Psoas muscle (tissue), 8 donors: ENCODE data around the gene EIF1AX. TPM values are rescaled to one million over a fixed set of nuclear protein-coding genes. Genes with fewer than 3 reads are reported as not detected.

Experiments used
- ATAC-seq, 4 donors: fragments of 200-7000 bp; cut with Tn5 transposase; one replicate each; pipeline ENCODE4 v1.9.1; 2020; ENCODE audit warnings: moderate library complexity in 3 of 4, mild to moderate bottlenecking in 2 of 4
- DNase-seq, 2 donors: peaks; one replicate each; pipeline ENCODE4 v3.0.0-alpha.2; 2020
- H3K27ac ChIP-seq: fragments of 200-600 bp; one replicate; pipeline ENCODE4 v1.8.0; 2022
- H3K27me3 ChIP-seq, 3 donors: fragments of 200-600 bp in 1 of 3; one replicate each; pipeline versions ENCODE4 v1.6.1 to v1.8.0; 2013 to 2022; ENCODE audit warnings: low read length in 2 of 3, mild to moderate bottlenecking in 2 of 3, moderate library complexity in 1 of 3; ENCODE audit not compliant: insufficient read depth in 3 of 3
- H3K36me3 ChIP-seq, 2 donors: fragments of 200-600 bp in 1 of 2; one replicate each; pipeline versions ENCODE4 v1.6.1 to v1.8.0; 2013 to 2022; ENCODE audit warnings: low read depth in 1 of 2, mild to moderate bottlenecking in 1 of 2, moderate library complexity in 1 of 2; ENCODE audit not compliant: insufficient read depth in 1 of 2
- H3K4me1 ChIP-seq: fragments of 200-600 bp; one replicate; pipeline ENCODE4 v1.8.0; 2022
- H3K4me3 ChIP-seq: fragments of 200-600 bp; one replicate; pipeline ENCODE4 v1.8.0; 2022; ENCODE audit warnings: mild to moderate bottlenecking
- H3K9me3 ChIP-seq: fragments of 200-600 bp; one replicate; pipeline ENCODE4 v1.8.0; 2022
- WGBS, 3 donors: extraction: QIAGEN DNeasy Blood & Tissue Kit; methylation state at CpG; one replicate each; pipeline versions ENCODE4 v1.1.6 to v1.1.7; 2013; 5-methylcytosine and 5-hydroxymethylcytosine counted together
- intact Hi-C, 2 donors: fragments of 100-400 bp; cut with DNase I; formaldehyde crosslinking; loops; one replicate each; pipeline versions ENCODE4 v1.11.0 to v1.14.2; 2022
- polyA plus RNA-seq, 3 donors: library from polyadenylated mRNA; stranded (reverse); fragments of 200-250 nt; gene quantifications; one replicate each; pipeline ENCODE4 v1.2.3, GENCODE V29; 2013
- total RNA-seq, 4 donors: library from RNA; stranded (reverse); fragmentation: NEBNext Ultra II Directional in 2 of 4; extraction: Animal tissue kit (Norgen Biotek cat#: 25700) in 2 of 4; gene quantifications; one replicate each; pipeline versions ENCODE4 v1.2.1 to v1.2.4, GENCODE V29; 2021 to 2023
- TF ChIP-seq, protein P1 (sequence below): fragments of 200-600 bp; IDR thresholded peaks from one replicate; pipeline ENCODE4 v1.8.0; 2022; ENCODE audit warnings: antibody characterized with exemption
- donor health status: healthy with polysubstance abuse.
- donor health status: DM: no; HTN: no; CAD: no; lungs with moderate emphysema.
- donor health status: Bipolar disorder and iron deficiency.
- donor health status: healthy.
- donor health status: DM: yes; HTN: yes; CAD: no.
- donor health status: DM: no; HTN: no; CAD: no.
- donor health status: DM: no; HTN: no; CAD: no.
- donor health status: DM: yes; HTN: yes; CAD: no.

The EIF1AX gene
- total and polyA plus RNA-seq, 7 donors = 67.3 to 176 (median 129) TPM

DNA sequence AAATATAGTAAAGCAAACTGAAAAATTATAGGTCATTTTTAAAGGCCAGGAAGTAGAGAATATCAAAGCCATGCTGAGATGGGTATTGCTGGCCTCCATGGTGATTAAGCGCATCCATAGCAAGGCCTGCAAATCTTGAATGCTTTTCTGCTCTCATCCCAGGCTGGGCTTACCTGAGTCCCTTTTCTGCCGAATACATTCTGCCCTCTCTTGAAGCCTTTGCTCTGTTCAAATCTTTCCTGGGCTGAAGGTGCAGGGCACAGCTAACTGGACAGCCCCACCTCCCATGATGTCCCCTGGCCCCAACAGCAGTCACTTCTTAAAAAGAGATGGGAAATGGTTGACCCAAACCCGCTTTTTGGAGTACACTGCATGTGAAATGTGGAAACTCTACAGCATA, 10.1 kb upstream of the EIF1AX start:
- H3K4me1 ChIP-seq = no peaks in the 10 kb centered on the region
- no peaks in the 10 kb centered on the region for H3K9me3 ChIP-seq
- WGBS, 3 donors = 98 to 100% (median 100%) methylated on average over 3 of the region's 3 CpGs
- peaks cover 0 to 11% (median 0%) of the 10 kb centered on the region in 3 donors for H3K27me3 ChIP-seq
- no peak for DNase-seq
- TF ChIP-seq, protein P1, sequence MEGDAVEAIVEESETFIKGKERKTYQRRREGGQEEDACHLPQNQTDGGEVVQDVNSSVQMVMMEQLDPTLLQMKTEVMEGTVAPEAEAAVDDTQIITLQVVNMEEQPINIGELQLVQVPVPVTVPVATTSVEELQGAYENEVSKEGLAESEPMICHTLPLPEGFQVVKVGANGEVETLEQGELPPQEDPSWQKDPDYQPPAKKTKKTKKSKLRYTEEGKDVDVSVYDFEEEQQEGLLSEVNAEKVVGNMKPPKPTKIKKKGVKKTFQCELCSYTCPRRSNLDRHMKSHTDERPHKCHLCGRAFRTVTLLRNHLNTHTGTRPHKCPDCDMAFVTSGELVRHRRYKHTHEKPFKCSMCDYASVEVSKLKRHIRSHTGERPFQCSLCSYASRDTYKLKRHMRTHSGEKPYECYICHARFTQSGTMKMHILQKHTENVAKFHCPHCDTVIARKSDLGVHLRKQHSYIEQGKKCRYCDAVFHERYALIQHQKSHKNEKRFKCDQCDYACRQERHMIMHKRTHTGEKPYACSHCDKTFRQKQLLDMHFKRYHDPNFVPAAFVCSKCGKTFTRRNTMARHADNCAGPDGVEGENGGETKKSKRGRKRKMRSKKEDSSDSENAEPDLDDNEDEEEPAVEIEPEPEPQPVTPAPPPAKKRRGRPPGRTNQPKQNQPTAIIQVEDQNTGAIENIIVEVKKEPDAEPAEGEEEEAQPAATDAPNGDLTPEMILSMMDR = no peak
- no peak for ATAC-seq
- H3K36me3 ChIP-seq = peaks cover 0 to 57% of the 10 kb centered on the region in 2 donors
- H3K27ac ChIP-seq = no peak overlapping the region
- no peak overlapping the region for H3K4me3 ChIP-seq
- intact Hi-C loops = no loop called here

DNA sequence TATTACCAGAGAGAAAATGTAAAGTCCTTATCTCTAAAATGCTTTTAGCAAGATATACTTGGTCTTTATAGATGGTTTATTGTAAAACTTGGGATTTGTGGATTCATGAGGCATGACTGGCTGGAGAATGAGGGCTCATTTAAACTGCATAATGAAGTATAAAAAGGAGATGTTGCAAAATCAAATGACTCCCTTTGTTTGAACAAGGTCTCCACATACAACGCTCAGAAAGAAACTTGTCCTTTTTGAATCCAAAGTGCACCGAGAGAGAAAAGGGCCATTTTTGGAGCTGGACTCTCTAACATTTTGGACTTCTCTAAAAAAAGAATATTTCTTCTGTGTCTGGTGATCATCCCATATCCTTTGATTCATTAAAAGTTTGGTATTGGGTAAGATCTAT, 7.7 kb upstream of the EIF1AX start:
- Histone ChIP-seq H3K27ac (no peak overlapping the region), H3K4me1 (no peaks in the 10 kb centered on the region), H3K27me3 (peaks cover 0 to 11% (median 0%) of the 10 kb centered on the region in 3 donors), H3K36me3 (peaks cover 0 to 33% of the 10 kb centered on the region in 2 donors), H3K9me3 (no peaks in the 10 kb centered on the region), H3K4me3 (no peak overlapping the region)
- DNase-seq = no peak
- intact Hi-C loops = no loop called here
- no peak for ATAC-seq
- WGBS, 3 donors = 77 to 100% (median 84%) methylated on average over 2 of the region's 2 CpGs
- TF ChIP-seq, protein P1 = no peak

- no peaks in the 10 kb centered on the region for H3K9me3 ChIP-seq
- no peak overlapping the region for H3K27ac ChIP-seq
- H3K4me1 ChIP-seq = no peaks in the 10 kb centered on the region
- 81 to 93% (median 88%) methylated on average over 1 of the region's 1 CpG for WGBS, 3 donors
- peaks cover 0 to 11% (median 0%) of the 10 kb centered on the region in 3 donors for H3K27me3 ChIP-seq
- H3K4me3 ChIP-seq = no peak overlapping the region
- ATAC-seq = no peak
- intact Hi-C loops = no loop called here
- H3K36me3 ChIP-seq = peaks cover 0 to 15% of the 10 kb centered on the region in 2 donors
- TF ChIP-seq, protein P1 = no peak
- no peak for DNase-seq
Observed at GRCh38 chrX:20147561-20147960, 5.9 kb upstream of the EIF1AX start.

- ATAC-seq (no peak), DNase-seq (no peak)
- Histone ChIP-seq H3K36me3 (peaks cover 0 to 7% of the 10 kb centered on the region in 2 donors), H3K9me3 (no peaks in the 10 kb centered on the region), H3K27me3 (peaks cover 0 to 11% (median 0%) of the 10 kb centered on the region in 3 donors), H3K4me1 (peaks cover 12% of the 10 kb centered on the region), H3K27ac (no peak overlapping the region), H3K4me3 (no peak overlapping the region)
- 83 to 88% (median 85%) methylated on average over 3 of the region's 3 CpGs for WGBS, 3 donors
- intact Hi-C loops = no loop called here
- TF ChIP-seq, protein P1 = no peak
Observed at GRCh38 chrX:20144491-20144890, 2.9 kb upstream of the EIF1AX start.

DNA sequence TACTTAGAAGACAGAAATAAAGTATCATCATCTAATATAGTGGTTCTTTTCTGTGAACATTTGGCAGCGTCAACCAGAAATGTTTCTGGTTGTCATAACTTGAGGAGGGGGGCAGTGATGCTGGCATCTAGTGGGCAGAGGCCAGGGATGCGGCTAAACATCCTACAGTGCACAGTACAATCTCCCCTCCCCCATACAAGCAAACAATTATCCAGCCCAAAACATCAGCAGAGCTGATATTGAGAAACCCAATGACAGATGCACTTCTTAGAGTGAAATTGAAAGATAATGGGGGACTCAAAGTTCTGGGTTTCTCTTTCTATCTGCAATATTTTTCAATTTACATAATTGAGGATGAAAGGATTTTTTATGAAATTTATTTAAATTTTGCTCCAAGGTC, 1.9 kb upstream of the EIF1AX start:
- H3K27ac ChIP-seq = no peak overlapping the region
- peaks cover 0 to 16% of the 10 kb centered on the region in 2 donors for H3K36me3 ChIP-seq
- 64 to 74% (median 69%) methylated on average over 2 of the region's 2 CpGs for WGBS, 3 donors
- H3K27me3 ChIP-seq = peaks cover 0 to 8% (median 0%) of the 10 kb centered on the region in 3 donors
- intact Hi-C loops = no loop called here
- H3K4me1 ChIP-seq = peaks cover 19% of the 10 kb centered on the region
- H3K4me3 ChIP-seq = no peak overlapping the region
- DNase-seq (no peak), ATAC-seq (no peak)
- TF ChIP-seq, protein P1 = no peak
- no peaks in the 10 kb centered on the region for H3K9me3 ChIP-seq
